GM19372 (cell line): ENCODE results near the gene ZNF444.
A peak's percentile ranks its signal among the peaks of the same experiment; 100 is the strongest.

Experiments used
- ATAC-seq: cut with Tn5 transposase; IDR thresholded peaks from one replicate; pipeline ENCODE4 v1.9.1; 2021; ENCODE audit warnings: mild to moderate bottlenecking, low read depth, moderate library complexity; ENCODE audit not compliant: unreplicated experiment

ZNF444 gene

DNA sequence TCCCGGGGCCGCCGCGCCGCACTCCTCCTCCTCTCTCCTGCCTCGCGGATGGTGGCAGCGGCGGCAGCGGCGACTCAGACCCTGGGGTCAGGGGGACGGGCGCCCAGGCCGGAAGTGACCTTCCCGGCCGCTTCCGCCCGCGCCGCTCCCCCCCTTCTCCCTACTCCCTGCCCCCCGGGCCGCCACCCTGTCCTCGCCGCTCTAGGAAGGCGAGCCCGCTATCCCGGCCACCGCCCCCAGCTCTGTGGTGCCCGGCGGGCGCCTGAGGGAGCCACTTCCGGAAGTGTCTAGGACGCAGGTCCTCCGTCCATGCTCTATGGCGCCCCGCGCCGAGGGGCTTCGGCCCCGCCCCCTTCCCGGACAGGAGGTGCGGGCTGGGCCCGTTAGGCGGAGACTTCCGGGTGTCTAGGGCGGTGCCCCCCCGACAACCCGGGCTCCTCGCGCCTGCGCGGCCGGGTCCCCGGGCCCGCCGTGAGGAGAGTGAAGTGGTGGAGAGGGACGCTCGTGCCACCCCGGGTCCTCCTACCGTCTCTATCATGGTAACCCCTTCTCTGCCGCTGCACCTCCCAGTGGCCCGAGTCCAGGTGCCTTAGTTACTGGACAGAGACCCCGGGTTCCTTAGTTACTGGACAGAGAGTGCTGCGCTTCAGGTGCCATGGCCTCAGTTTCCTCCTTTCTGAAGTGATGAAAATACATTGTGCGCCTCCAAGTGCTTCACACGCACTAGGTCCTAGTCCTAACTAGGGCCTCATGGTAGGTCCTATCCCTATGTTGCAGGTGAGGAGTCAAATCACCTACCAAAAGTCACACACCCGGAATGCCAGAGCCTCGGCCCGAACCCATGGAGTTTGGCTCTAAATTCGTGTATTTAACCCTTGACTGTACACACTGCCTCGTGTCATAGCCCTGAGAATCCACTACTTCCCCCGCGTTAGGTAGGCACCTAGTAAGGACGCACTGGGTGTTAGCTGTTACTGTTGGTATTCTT is 19.6 kb upstream of the ZNF444 start, which contains the start of gene ZNF787:
Gene ZNF787, minus strand, starts transcription at position 116 of the 988 bp plus-strand sequence. CDS start 18,078 bp downstream, outside the sequence.
- peak; percentile 84 for ATAC-seq

DNA sequence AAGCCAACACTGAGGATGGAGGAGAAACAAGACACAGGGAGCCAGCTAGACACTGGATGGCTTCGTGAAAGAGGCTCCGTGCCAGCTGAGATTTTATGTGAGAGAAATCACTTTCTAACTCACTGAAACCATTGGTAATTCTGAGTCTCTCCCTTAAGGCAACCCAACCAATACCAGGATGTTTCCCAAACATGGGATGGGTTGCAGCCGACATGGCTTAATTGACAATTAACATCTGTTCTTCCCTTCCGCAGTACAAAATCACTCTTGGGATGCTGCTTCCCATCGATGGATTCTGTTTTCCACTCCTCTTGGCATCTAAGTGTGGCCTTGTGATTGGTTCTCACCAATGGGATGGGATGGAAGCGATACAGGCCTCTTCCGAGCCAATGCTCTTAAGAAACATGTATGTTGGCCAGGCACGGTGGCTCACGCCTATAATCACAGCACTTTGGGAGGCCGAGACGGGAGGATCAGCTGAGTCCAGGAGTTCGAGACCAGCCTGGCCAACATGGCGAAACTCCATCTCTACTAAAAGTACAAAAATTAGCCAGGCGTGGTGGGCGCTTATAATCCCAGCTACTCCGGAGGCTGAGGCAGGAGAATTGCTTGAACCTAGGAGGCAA is 17.7 kb upstream of the ZNF444 start:
- ATAC-seq: no peak

- ATAC-seq: no peak
Measured at GRCh38 chr19:56124578-56124977, 16.5 kb upstream of the ZNF444 start.

DNA sequence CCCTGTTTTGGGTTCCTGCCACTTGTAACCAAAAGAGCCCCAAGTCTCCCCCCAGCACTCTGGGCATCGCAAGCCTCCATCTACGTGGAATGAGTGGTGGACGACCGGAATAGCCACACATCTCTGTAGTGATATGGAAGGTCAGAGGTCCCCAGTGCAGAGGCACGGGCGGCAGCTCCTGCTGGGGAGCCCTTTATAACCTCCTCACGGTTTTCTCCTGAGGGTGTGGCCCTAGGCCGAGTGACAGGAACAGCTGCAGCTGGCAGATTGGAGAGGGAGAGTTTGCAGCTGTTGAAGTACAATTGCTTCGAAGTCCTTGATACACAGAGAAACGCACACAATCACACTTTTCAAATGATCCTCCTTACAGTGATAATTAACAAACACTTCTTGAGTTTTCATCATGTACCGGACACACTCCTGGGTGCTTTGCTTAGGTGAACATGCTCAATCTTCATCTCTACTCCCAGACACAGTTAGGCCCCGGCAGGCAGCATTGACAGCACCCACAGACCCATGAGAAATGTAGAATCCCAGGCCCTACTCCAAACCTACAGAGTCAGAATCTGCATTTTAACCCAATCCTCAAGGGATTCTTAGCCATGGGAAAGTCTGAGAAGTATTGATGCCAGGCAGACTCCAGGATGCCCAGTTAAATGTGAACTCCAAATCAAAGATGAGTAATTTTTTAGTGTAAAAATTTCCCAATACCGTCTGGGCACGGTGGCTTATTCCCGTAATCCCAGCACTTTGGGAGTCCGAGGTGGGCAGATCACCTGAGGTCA is 15.1 kb upstream of the ZNF444 start:
- ATAC-seq: no peak

DNA sequence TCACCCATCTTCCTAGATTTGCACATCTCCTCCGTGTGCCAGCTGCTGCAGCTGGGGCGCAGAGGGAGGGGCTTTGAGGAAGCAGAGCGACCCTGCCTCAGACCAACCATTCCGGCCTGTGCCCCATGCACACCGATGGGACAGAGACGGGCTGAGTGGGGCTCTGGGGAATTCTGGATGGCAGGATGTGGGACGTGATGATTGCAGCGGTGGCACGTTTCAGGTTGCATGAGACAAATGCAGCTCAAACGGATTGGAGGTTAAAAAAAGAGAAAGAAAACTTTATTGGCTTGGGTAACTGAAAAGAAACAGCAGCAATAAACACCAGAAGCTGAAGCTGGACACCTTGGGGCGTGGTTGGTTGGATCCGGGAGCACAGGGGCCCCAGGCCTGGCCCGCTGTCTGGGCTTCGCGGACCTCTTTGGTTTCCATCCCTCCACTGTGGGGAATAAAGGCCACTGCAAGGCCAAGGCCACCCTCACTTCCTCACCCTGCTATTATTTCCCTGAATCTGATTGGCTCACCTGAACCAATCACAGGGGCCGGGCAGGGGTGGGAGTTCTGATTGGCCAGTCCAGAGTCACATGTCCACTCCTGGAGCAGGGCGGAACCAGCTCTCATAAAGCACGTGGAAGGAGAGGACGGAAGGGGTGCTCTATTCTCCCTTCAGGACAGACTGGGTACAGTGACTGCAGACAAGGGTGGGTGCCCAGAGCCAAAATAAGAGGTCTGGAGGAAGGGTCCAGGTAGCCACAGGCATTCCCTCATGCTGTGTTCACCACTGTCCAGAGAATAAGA is 13.9 kb upstream of the ZNF444 start:
- no peak for ATAC-seq

- ATAC-seq: no peak
Measured at GRCh38 chr19:56130006-56130405, 11.1 kb upstream of the ZNF444 start.

- no peak for ATAC-seq
Measured at GRCh38 chr19:56131651-56132050, 9.4 kb upstream of the ZNF444 start.

- ATAC-seq: no peak
Measured at GRCh38 chr19:56132316-56132822, 8.7 kb upstream of the ZNF444 start.

DNA sequence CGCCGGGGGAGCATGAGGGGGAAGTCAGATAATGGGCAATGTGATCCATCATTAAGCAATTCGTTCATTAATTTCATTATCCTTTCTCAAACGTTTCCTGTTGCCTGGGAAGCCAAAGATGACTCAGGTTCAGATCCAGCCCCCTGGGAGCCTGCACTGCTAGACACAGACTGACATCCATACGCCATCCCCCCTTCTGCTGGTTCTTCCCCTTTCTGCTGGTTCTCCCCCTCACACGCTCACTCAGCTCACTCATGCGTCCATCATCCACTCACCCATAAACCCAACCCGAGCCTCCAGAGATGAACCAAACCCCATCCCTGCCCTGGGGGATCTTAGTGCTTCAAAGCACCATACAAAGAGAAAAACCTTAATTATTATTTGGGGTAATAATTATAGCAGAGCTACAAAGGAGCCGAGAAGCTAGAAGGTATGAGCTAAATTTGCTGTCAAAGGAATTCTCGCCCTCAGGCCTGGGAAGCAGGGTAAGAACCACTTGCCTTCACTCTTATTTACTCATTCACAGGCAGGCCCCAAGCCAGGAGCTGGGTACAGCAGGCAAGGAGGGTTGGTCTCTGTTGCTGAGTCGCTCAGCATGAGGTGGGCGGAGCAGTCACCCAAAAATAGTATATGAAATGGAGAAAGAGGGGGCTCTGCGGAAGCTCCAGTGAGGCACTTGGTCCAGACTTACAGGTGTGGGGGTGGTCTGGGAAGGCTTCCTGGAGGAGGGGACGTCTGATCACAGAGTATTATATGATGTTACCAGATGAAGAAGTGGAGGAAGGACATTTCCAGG is 7.0 kb upstream of the ZNF444 start:
- ATAC-seq: no peak

GRCh38 chr19:56134654-56134921 is 6.5 kb upstream of the ZNF444 start:
- ATAC-seq: no peak

- no peak for ATAC-seq
Measured at GRCh38 chr19:56136362-56136761, 4.7 kb upstream of the ZNF444 start.

GRCh38 chr19:56137405-56137804 is 3.7 kb upstream of the ZNF444 start:
- ATAC-seq: no peak

- ATAC-seq: no peak
Measured at GRCh38 chr19:56138069-56138468, 3.0 kb upstream of the ZNF444 start.

DNA sequence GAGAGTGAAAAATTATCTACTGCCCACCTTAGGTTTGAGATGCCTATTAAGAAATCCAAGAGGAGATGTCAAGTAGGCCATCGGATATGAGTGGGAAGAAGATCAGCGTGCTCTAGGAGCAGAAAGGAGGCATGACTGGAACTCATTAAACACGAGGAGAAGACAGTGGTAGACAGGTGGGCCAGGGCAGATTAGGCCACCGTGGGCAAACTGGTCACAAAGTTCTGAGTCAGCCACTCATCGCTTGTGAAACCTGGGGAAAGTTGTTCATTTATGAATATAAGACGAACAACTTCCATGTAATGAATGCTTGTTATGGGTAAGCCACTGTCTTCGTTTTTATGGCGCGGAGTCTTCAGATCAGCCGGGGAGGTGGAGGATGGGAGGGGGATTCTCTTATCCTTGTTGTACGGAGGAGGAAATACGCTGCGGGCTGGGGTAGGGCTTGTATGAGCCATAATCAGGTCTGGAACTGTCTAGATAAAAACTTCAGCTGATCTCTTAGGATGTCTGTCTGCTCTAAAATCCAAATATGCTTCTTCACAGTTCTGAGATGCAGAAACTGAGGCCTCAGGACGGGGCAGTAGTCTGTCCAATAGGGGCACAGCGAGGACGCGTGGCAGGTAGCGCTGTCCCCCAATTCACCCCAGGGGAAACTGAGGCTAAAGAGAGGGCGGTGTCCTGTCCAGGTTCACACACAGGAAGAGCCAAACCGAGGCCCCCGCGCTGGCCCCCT is 1.1 kb upstream of the ZNF444 start:
- ATAC-seq: no peak

DNA sequence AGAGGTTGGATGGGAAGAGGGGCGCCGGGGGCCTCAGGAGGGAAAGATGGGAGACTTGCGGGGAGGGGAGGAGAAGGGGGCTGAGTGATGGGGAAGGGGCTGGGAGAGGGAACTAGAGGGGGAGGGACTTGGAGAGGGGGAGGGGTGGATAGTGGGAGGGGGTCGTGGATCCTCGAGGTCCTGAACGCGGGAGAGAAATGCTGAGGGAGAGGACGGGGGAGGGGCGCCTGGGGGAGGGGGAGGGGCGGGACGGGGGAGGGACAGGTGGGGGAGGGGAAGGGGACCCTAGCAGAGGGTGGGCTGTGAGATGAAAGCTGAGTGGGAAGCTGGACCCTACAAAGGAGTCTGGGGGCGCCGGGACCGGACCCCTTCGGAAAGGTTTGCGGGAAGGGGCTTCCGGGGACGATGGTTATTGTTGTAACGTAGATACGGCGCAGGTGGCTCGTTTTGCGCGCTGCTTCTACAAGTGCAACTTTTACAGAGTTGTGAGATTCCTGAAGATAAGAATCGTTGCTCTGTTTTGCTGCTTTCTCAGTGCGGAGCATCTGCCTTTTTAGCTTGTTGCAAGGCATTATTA is 418 bp downstream of the ZNF444 start:
- no peak for ATAC-seq

- ATAC-seq: no peak
Measured at GRCh38 chr19:56142087-56142787, 1.1 kb downstream of the ZNF444 start.

GRCh38 chr19:56142897-56143434 is 1.9 kb downstream of the ZNF444 start:
- no peak for ATAC-seq
